T follicular helper cell (primary cell): Measurements from ENCODE around the gene NLGN3.

Experiments
- DNase-seq: peaks from one replicate; pipeline ENCODE4 v3.0.0-alpha.2; 2020; ENCODE audit warnings: low read depth

The NLGN3 gene

GRCh38 chrX:71214604-71215337, 70.1 kb downstream of the NLGN3 start:
- no peak for DNase-seq

GRCh38 chrX:71215338-71215912, 70.8 kb downstream of the NLGN3 start:
- no peak for DNase-seq

- no peak for DNase-seq
These were observed 71.8 kb downstream of the NLGN3 start for GRCh38 chrX:71216485-71216884.

GRCh38 chrX:71217298-71217697, 72.7 kb downstream of the NLGN3 start:
- no peak for DNase-seq
